ENCODE results near the gene FRMD3.

DNA sequence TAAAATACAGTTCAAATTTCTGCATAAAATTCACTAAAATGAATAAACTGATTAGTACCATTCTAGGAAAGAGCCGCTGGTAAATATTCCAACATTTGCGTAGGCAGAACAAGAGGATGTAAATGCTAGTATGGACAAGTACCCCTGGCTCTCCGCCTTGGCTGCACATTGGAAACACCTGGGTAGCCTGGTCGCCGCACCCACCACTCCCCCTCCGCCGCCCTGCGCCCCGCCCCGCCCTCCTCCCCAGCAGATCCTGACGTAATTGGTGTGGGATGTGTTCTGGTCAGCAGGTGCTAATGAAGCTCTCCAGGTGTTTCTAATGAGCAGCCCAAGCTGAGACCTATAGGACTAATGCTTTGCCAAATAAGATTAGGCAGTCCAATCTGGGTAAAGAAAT lies 225.7 kb downstream of the FRMD3 start:
- TF ChIP-seq CTCF (IDR thresholded peaks at IDR 0.05), result no peak
- no peak for TF ChIP-seq POLR2A (IDR thresholded peaks at IDR 0.05)
